AG10803 (cell line): Measurements from ENCODE around the gene FBXO31.

Experiments used
- DNase-seq: peaks from one replicate; pipeline ENCODE4 v3.0.0; 2010; ENCODE audit warnings: low read depth
- H3K4me3 ChIP-seq: 2 replicates; pipeline ENCODE4 v1.5.1; 2011; ENCODE audit warnings: mild to moderate bottlenecking, low read length, control low read depth
- CTCF ChIP-seq: conservative IDR thresholded peaks from 2 replicates; pipeline ENCODE4 v1.5.1; 2011; ENCODE audit warnings: mild to moderate bottlenecking, low read length, control low read depth, inconsistent platforms

Gene FBXO31

GRCh38 chr16:87374313-87374712, 9.3 kb downstream of the FBXO31 start:
- no peak for DNase-seq
- no peak overlapping the region for H3K4me3 ChIP-seq
- no peak for TF ChIP-seq CTCF

- TF ChIP-seq CTCF = no peak
- no peak for DNase-seq
- no peak overlapping the region for H3K4me3 ChIP-seq
Measured at GRCh38 chr16:87372305-87372704, 11.3 kb downstream of the FBXO31 start.

GRCh38 chr16:87371261-87371866, 12.2 kb downstream of the FBXO31 start:
- DNase-seq = no peak

GRCh38 chr16:87369796-87370719, 13.5 kb downstream of the FBXO31 start:
- no peak for TF ChIP-seq CTCF
- no peak for DNase-seq
- no peak overlapping the region for H3K4me3 ChIP-seq

More at GRCh38 chr16:87371261-87371866, 12.2 kb downstream of the FBXO31 start:
- no peak overlapping the region for H3K4me3 ChIP-seq
- no peak for TF ChIP-seq CTCF

GRCh38 chr16:87369117-87369765, 14.3 kb downstream of the FBXO31 start:
- no peak for TF ChIP-seq CTCF
- no peak overlapping the region for H3K4me3 ChIP-seq
- DNase-seq = no peak

- H3K4me3 ChIP-seq = no peak overlapping the region
- no peak for TF ChIP-seq CTCF
- no peak for DNase-seq
Measured at GRCh38 chr16:87368029-87368770, 15.4 kb downstream of the FBXO31 start.
